ENCODE data around the gene TMPRSS11F.

- TF ChIP-seq, protein P1, sequence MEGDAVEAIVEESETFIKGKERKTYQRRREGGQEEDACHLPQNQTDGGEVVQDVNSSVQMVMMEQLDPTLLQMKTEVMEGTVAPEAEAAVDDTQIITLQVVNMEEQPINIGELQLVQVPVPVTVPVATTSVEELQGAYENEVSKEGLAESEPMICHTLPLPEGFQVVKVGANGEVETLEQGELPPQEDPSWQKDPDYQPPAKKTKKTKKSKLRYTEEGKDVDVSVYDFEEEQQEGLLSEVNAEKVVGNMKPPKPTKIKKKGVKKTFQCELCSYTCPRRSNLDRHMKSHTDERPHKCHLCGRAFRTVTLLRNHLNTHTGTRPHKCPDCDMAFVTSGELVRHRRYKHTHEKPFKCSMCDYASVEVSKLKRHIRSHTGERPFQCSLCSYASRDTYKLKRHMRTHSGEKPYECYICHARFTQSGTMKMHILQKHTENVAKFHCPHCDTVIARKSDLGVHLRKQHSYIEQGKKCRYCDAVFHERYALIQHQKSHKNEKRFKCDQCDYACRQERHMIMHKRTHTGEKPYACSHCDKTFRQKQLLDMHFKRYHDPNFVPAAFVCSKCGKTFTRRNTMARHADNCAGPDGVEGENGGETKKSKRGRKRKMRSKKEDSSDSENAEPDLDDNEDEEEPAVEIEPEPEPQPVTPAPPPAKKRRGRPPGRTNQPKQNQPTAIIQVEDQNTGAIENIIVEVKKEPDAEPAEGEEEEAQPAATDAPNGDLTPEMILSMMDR (IDR thresholded peaks at IDR 0.05 in 2 of 3, conservative IDR thresholded peaks at IDR 0.05 in 1 of 3; ENCODE audit: borderline replicate concordance in 1 of 3, insufficient read depth in 1 of 3, low read depth in 2 of 3, low read length in 2 of 3): no peak
- TF ChIP-seq REST (IDR thresholded peaks at IDR 0.05; ENCODE audit: low read depth) (no peak), POLR2A (IDR thresholded peaks at IDR 0.05; ENCODE audit: borderline replicate concordance, extremely low read depth, insufficient read depth, insufficient read length) (no peak), YY1 (IDR thresholded peaks at IDR 0.05; ENCODE audit: extremely low read depth, insufficient replicate concordance, low read depth, low read length) (no peak), ELF1 (IDR thresholded peaks at IDR 0.05; ENCODE audit: borderline replicate concordance, low read depth) (no peak), ATF3 (IDR thresholded peaks at IDR 0.05) (no peak), POLR2AphosphoS5 (IDR thresholded peaks at IDR 0.05; ENCODE audit: low read depth, low read length) (no peak), ZFX (IDR thresholded peaks at IDR 0.05) (no peak), EZH2 (IDR thresholded peaks at IDR 0.05) (no peak), JUND (IDR thresholded peaks at IDR 0.05) (no peak), RAD21 (IDR thresholded peaks at IDR 0.05; ENCODE audit: low read depth) (no peak)
Measured at GRCh38 chr4:68070302-68070701, 59.4 kb downstream of the TMPRSS11F start.

Measured in HCT116 (cell line).